HS-27A (cell line): ENCODE measurements around the gene TRAPPC5.

Experiments used
- DNase-seq: peaks from one replicate; pipeline ENCODE4 v3.0.0-alpha.2; 2012; ENCODE audit warnings: low read depth, missing footprints

Gene TRAPPC5

GRCh38 chr19:7645656-7646425 is 34.8 kb upstream of the TRAPPC5 start:
- no peak for DNase-seq

GRCh38 chr19:7646426-7646700 is 34.3 kb upstream of the TRAPPC5 start:
- DNase-seq: no peak

DNA sequence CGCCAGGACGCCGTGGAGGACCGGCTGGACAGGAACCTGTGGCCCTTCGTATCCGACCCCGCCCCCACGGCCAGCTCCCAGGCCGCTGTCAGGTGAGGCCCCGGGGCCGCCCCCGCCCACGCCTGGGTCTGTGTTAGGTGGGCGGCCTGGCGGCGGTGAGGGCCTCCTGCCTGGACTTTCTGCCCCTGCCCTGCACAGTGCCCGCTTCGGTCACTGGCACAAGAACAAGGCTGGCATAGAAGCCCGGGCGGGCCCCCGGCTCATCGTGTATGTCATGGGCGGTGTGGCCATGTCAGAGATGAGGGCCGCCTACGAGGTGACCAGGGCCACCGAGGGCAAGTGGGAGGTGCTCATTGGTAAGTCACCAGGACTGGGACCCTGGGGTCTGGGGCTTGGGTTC is 33.5 kb upstream of the TRAPPC5 start:
- DNase-seq: no peak

DNA sequence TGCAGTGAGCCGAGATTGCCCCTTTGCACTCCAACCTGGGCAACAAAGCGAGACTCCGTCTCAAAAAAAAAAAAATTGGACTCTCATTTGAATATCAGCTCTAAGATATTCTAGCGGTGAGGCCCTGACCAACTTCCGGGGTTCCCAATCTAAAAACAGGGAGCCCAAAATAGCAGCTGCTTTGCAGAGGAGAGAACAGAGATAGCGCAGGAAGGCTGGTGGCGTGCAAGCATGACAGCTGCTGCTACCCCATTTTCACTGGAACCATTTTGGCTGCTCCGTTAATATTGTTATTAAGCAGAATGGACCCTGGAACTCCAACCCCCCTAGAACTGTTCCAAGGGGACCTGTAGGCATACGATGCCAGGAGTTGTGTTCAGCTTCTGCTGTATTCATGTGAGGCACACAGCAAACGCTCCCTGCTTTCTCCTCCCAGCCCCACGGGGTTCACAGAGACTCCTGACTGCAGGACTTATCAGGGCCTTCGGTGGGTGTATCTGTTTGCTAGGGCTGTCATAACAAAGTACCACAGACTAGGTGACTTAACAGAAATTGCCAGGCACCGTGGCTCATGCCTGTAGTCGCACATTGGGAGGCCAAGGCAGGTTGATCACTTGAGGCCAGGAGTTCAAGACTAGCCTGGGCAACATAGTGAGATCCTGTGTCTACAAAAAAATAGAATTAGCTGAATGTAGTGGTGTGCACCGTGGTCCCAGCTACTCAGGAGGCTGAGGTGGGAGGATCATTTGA is 32.2 kb upstream of the TRAPPC5 start:
- DNase-seq: no peak

GRCh38 chr19:7650148-7650547 is 30.5 kb upstream of the TRAPPC5 start:
- DNase-seq: no peak

- peak; percentile 34 for DNase-seq
These were observed 28.5 kb upstream of the TRAPPC5 start for GRCh38 chr19:7652061-7652641.

DNA sequence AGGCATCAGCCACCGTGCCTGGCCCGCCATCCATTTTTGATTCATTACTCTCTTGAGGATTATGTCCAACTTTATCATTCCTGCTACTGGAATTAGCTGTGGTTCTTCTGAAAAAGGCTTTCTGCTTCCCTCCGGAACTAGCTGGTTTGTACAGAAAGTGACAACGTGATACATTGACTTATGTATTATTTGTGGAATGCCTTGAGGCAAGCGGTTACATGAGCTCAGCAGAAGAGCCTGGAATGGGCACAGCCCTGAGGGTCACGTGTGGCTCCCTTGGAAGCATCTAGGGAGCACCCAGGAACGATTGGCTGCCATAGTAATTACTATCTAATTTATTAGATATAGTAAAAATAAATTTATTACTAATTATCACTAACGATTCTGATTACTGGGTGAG is 26.2 kb upstream of the TRAPPC5 start:
- DNase-seq: no peak

DNA sequence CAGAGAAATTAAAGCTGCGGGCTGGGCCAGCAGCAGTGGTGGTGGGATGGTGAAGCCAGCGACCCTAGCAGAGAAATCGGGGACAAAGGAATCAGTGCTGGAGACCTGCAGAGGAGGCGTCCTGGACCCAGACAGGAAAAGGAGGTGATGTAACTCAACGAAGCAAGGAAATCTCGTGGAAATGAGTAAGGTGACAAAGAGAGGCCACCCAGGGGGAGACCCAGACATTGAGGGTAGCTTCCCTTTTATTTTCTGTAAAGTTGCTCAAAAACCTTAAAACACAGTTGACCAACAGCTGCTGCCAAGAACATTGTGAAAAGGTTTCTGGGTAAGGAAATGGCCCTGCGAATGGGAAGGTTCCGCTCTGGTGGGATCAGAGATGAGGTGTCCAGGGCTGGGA is 25.1 kb upstream of the TRAPPC5 start:
- DNase-seq: no peak

- no peak for DNase-seq
These were observed 23.4 kb upstream of the TRAPPC5 start for GRCh38 chr19:7657131-7657751.

GRCh38 chr19:7658219-7658686 is 22.4 kb upstream of the TRAPPC5 start:
- DNase-seq: no peak

DNA sequence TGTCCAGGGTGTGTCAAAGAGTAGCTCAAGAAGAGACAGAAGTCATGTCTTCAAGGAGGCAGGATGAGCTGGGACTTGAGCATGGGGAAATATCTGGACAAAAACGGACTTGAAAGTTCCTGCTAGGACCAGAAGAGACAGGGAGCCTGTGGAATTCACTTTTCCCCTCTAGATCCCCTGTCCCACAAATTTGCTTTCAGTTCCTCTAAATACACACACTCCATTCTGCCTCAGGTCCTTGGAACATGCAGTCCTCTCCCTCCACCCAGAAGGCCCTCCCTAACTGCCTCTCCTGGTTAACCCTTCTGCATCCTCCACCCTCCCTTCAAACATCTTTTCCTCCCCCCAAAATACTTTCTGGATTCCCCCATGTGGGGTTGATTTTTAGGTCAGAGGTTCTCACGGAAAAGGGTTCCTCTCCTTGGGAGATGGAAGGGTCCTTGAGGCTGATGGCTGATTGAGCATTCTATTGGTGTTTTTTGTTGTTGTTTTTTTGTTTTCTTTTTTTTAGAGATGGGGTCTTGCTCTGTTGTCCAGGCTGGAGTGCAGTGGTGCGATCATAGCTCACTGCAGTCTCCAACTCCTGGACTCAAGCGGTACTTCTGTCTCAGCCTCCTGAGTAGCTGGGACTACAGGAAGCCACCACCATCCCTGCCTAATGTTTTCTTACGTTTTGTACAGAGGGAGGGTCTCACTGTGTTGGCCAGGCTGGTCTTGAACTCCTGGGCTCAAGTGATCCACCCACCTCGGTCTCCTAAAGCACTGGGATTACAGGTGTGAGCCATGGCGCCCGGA is 18.7 kb upstream of the TRAPPC5 start:
- DNase-seq: no peak

DNA sequence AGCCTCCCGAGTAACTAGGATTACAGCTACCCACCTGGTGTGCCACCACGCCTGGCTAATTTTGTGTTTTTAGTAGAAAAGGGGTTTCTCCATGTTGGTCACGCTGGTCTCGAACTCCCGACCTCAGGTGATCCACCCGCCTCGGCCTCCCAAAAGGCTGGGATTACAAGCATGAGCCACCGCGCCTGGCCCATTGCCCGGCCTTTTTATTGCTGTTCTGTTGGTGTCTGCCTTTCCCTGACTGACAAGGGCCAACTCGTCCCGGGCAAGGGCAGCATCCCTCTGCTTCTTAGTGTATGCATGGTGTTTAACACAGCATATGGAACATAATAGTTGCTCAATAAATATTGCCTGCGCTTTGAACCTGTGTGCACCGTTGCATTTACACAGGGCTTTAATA is 18.0 kb upstream of the TRAPPC5 start:
- no peak for DNase-seq

DNA sequence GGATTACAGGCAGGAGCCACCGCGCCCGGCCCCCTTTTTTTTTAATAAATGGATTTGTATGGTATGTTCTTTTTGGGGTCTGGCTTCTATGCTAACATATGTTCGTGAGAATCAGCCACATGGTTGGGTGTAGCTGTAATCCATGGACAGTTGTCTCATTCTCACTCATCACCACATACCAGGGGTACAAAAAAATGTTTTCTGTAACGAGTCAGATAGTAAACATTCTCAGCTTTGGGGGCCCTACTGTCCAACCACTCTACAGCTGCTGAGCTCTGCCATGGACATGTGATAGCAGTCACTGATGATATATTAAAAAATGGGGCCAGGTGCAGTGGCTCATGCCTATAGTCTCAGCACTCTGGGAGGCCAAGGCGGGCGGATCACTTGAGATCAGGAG is 16.9 kb upstream of the TRAPPC5 start:
- DNase-seq: no peak

- no peak for DNase-seq
These were observed 15.6 kb upstream of the TRAPPC5 start for GRCh38 chr19:7665076-7665475.

GRCh38 chr19:7668842-7669241 is 11.8 kb upstream of the TRAPPC5 start, which contains the start of gene RETN:
TSS of gene RETN (plus strand) at chr19:7669049. CDS start at chr19:7669327, 278 bp downstream.
- DNase-seq: no peak

GRCh38 chr19:7669641-7670040 is 11.0 kb upstream of the TRAPPC5 start:
- no peak for DNase-seq

- no peak for DNase-seq
These were observed 10.4 kb upstream of the TRAPPC5 start for GRCh38 chr19:7670150-7670783.

DNA sequence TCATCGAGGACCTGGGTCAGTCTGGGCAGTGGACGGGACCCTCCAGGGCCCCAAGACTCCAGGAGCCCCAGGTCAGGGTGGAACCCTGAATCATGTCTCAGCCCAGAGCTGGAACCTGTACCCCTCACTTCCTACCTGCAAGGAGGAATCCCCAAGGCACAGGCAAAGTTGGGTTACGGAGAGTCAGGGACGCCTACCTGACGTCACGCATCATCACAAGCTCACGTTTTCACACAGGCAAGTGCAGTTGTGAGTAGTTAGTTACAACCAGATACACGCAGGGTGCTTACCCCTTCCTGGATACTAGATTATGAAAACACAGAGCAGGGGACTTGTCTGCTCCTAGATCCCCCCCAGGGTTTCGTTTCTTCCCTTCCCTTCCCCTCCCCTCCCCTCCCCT is 9.8 kb upstream of the TRAPPC5 start:
- DNase-seq: no peak

DNA sequence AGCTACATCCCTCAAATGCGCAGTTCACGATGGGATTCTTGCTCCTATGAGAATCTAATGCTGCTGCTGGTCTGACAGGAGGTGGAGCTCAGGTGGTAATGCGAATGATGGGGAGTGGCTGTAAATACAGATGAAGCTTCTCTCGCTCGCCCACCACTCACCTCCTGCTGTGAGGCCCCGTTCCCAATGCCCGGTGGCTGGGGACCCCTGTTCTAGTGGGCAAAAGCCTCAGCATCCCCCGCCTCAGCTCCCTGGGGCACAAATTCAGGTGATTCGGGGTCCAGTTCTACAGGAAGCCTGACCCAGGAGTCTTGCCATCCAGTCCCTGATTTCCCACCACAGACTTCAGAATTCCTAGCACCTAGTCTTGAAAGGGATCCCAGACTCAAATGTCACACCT is 8.1 kb upstream of the TRAPPC5 start:
- DNase-seq: no peak

DNA sequence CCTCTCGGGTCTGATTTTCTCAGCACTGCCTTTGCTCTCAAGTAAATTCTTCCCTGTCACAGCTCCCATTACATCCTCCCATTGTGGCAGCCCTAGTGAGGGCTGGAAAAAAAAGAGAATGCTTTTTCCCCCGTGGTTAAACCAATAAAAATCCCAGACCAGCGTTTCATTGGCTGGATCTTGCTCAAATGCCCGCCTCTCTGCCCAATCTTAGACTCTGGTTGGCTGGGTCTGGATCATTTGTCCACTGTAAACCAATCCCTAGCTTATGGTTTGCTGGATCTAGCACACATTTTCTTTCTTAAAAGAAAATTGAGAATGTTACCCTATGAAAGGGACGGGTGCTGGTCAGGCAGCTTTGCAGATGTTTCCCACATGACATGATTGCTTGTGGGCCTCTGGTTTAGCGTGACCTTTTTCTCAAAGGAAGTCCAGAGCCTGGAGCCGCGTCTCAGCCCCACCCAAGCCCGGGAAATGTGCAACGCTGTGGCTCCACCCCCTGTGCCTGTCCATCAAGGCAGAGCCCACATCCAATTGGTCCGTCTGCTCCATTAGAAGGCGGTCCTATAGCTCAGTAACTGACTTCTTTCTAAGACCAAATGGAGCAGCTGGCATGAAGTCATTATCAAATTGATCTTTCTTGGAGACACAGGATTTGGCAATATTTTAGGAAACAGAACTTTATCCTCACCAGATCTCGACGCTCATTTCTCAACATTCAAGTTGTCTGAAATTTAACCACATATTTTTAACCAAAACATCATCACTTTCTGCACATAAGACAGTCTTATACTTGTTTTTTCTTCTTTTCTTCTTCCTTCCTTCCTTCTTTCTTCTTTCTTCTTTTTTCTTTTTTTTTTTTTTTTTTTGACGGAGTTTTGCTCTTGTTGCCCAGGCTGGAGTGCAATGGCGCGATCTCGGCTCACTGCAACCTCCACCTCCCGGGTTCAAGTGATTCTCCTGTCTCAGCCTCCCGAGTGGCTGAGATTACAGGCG is 6.3 kb upstream of the TRAPPC5 start:
- DNase-seq: no peak
